Measurements from ENCODE around the gene CAPN15.

GRCh38 chr16:546909-547770 lies 19.6 kb downstream of the CAPN15 start:
- TF ChIP-seq POLR2AphosphoS5 (IDR thresholded peaks at IDR 0.05; ENCODE audit: low read depth, low read length) = no peak
- TF ChIP-seq, protein P1, sequence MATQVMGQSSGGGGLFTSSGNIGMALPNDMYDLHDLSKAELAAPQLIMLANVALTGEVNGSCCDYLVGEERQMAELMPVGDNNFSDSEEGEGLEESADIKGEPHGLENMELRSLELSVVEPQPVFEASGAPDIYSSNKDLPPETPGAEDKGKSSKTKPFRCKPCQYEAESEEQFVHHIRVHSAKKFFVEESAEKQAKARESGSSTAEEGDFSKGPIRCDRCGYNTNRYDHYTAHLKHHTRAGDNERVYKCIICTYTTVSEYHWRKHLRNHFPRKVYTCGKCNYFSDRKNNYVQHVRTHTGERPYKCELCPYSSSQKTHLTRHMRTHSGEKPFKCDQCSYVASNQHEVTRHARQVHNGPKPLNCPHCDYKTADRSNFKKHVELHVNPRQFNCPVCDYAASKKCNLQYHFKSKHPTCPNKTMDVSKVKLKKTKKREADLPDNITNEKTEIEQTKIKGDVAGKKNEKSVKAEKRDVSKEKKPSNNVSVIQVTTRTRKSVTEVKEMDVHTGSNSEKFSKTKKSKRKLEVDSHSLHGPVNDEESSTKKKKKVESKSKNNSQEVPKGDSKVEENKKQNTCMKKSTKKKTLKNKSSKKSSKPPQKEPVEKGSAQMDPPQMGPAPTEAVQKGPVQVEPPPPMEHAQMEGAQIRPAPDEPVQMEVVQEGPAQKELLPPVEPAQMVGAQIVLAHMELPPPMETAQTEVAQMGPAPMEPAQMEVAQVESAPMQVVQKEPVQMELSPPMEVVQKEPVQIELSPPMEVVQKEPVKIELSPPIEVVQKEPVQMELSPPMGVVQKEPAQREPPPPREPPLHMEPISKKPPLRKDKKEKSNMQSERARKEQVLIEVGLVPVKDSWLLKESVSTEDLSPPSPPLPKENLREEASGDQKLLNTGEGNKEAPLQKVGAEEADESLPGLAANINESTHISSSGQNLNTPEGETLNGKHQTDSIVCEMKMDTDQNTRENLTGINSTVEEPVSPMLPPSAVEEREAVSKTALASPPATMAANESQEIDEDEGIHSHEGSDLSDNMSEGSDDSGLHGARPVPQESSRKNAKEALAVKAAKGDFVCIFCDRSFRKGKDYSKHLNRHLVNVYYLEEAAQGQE (IDR thresholded peaks at IDR 0.05; ENCODE audit: insufficient read depth in 1 of 2, low read depth in 2 of 2, low read length in 2 of 2) = no peak
- TF ChIP-seq SIN3A (IDR thresholded peaks at IDR 0.05; ENCODE audit: borderline replicate concordance, insufficient read depth, low read length) = no peak

All from PFSK-1 (cell line).